ENCODE data around the gene CYP2U1. TPM values are rescaled to one million over a fixed set of nuclear protein-coding genes. Genes with fewer than 3 reads are reported as not detected.
"Not testable (repeated sequence)": the region's sequence is repeated elsewhere in the genome, so short reads cannot be mapped to it uniquely, and the experiment has no call there.

CYP2U1 gene
- total RNA-seq, 1 donor = 27.1 TPM

GRCh38 chr4:107917500-107917899 is 13.8 kb upstream of the CYP2U1 start:
- no peak for TF ChIP-seq CTCF (IDR thresholded peaks at IDR 0.05; ENCODE audit: extremely low read depth, low read depth, low read length)
- Histone ChIP-seq H3K4me3 (ENCODE audit: insufficient read depth, low read length) (no peak overlapping the region), H3K4me2 (ENCODE audit: insufficient read depth, low read length) (no peak overlapping the region), H3K9me3 (ENCODE audit: low read depth, low read length) (no peaks in the 10 kb centered on the region), H2AFZ (ENCODE audit: low read length) (no peak overlapping the region), H3K36me3 (ENCODE audit: insufficient read depth, low read length) (no peaks in the 10 kb centered on the region), H3K4me1 (ENCODE audit: insufficient read depth, low read length) (no peaks in the 10 kb centered on the region), H4K20me1 (ENCODE audit: insufficient read depth, low read length) (no peaks in the 10 kb centered on the region), H3K27me3 (ENCODE audit: insufficient read depth, low read length) (no peaks in the 10 kb centered on the region), H3K79me2 (ENCODE audit: insufficient read depth, low read length) (no peaks in the 10 kb centered on the region), H3K27ac (ENCODE audit: low read depth, low read length) (no peak overlapping the region)
- no peak for DNase-seq (ENCODE audit: insufficient read length, low spot score, missing footprints)

GRCh38 chr4:107922486-107923473 is 8.6 kb upstream of the CYP2U1 start:
- no peak overlapping the region for H3K4me2 ChIP-seq (ENCODE audit: insufficient read depth, low read length)

DNA sequence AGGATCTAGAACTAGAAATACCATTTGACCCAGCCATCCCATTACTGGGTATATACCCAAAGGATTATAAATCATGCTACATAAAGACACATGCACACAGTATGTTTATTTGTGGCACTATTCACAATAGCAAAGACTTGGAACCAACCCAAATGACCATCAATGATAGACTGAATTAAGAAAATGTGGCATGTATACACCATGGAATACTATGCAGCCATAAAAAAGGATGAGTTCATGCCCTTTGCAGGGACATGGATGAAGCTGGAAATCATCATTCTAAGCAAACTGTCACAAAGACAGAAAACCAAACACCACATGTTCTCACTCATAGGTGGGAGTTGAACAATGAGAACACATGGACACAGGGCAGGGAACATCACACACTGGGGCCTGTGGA is 5.6 kb upstream of the CYP2U1 start:
- not testable (repeated sequence) for H2AFZ ChIP-seq (ENCODE audit: low read length); H3K9me3 ChIP-seq (ENCODE audit: low read depth, low read length); H3K4me2 ChIP-seq (ENCODE audit: insufficient read depth, low read length); H3K79me2 ChIP-seq (ENCODE audit: insufficient read depth, low read length); H3K27me3 ChIP-seq (ENCODE audit: insufficient read depth, low read length); DNase-seq (ENCODE audit: insufficient read length, low spot score, missing footprints); H4K20me1 ChIP-seq (ENCODE audit: insufficient read depth, low read length); H3K27ac ChIP-seq (ENCODE audit: low read depth, low read length); H3K4me1 ChIP-seq (ENCODE audit: insufficient read depth, low read length); H3K4me3 ChIP-seq (ENCODE audit: insufficient read depth, low read length); H3K36me3 ChIP-seq (ENCODE audit: insufficient read depth, low read length)

More at GRCh38 chr4:107922486-107923473, 8.6 kb upstream of the CYP2U1 start:
- H3K36me3 ChIP-seq (ENCODE audit: insufficient read depth, low read length) = no peaks in the 10 kb centered on the region
- no peak for DNase-seq (ENCODE audit: insufficient read length, low spot score, missing footprints)
- no peak overlapping the region for H3K27ac ChIP-seq (ENCODE audit: low read depth, low read length)
- H3K4me3 ChIP-seq (ENCODE audit: insufficient read depth, low read length) = no peak overlapping the region
- no peaks in the 10 kb centered on the region for H4K20me1 ChIP-seq (ENCODE audit: insufficient read depth, low read length)
- H3K79me2 ChIP-seq (ENCODE audit: insufficient read depth, low read length) = no peaks in the 10 kb centered on the region
- H3K4me1 ChIP-seq (ENCODE audit: insufficient read depth, low read length) = no peaks in the 10 kb centered on the region
- H3K27me3 ChIP-seq (ENCODE audit: insufficient read depth, low read length) = no peaks in the 10 kb centered on the region
- H3K9me3 ChIP-seq (ENCODE audit: low read depth, low read length) = no peaks in the 10 kb centered on the region
- no peak for TF ChIP-seq CTCF (IDR thresholded peaks at IDR 0.05; ENCODE audit: extremely low read depth, low read depth, low read length)
- no peak overlapping the region for H2AFZ ChIP-seq (ENCODE audit: low read length)

- H3K4me1 ChIP-seq (ENCODE audit: insufficient read depth, low read length); H3K4me3 ChIP-seq (ENCODE audit: insufficient read depth, low read length); DNase-seq (ENCODE audit: insufficient read length, low spot score, missing footprints); H4K20me1 ChIP-seq (ENCODE audit: insufficient read depth, low read length); H3K79me2 ChIP-seq (ENCODE audit: insufficient read depth, low read length); H2AFZ ChIP-seq (ENCODE audit: low read length); H3K9me3 ChIP-seq (ENCODE audit: low read depth, low read length); H3K36me3 ChIP-seq (ENCODE audit: insufficient read depth, low read length); H3K27me3 ChIP-seq (ENCODE audit: insufficient read depth, low read length); H3K27ac ChIP-seq (ENCODE audit: low read depth, low read length); H3K4me2 ChIP-seq (ENCODE audit: insufficient read depth, low read length): not testable (repeated sequence)
These were observed 4.5 kb upstream of the CYP2U1 start for GRCh38 chr4:107926875-107927274.

- no peak for DNase-seq (ENCODE audit: insufficient read length, low spot score, missing footprints)
- Histone ChIP-seq H3K79me2 (ENCODE audit: insufficient read depth, low read length) (peaks cover 4% of the 10 kb centered on the region), H3K4me1 (ENCODE audit: insufficient read depth, low read length) (peaks cover 11% of the 10 kb centered on the region), H3K27ac (ENCODE audit: low read depth, low read length) (peak overlapping the region; percentile 6), H3K4me3 (ENCODE audit: insufficient read depth, low read length) (peak overlapping the region; percentile 82), H3K4me2 (ENCODE audit: insufficient read depth, low read length) (peak overlapping the region; percentile 100), H3K9me3 (ENCODE audit: low read depth, low read length) (no peaks in the 10 kb centered on the region), H4K20me1 (ENCODE audit: insufficient read depth, low read length) (no peaks in the 10 kb centered on the region), H3K36me3 (ENCODE audit: insufficient read depth, low read length) (no peaks in the 10 kb centered on the region), H3K27me3 (ENCODE audit: insufficient read depth, low read length) (no peaks in the 10 kb centered on the region), H2AFZ (ENCODE audit: low read length) (peak overlapping the region; percentile 97)
- TF ChIP-seq CTCF (IDR thresholded peaks at IDR 0.05; ENCODE audit: extremely low read depth, low read depth, low read length) = no peak
These were observed 499 bp downstream of the CYP2U1 start for GRCh38 chr4:107931775-107932321.

Measured in osteoblast (primary cell).